Thyroid gland (tissue), 4 donors: ENCODE data around the gene TRPT1. TPM values are rescaled to one million over a fixed set of nuclear protein-coding genes. Genes with fewer than 3 reads are reported as not detected.

Experiments used
- DNase-seq, 2 donors: peaks; one replicate each; pipeline ENCODE4 v3.0.0-alpha.2; 2019
- H3K27ac ChIP-seq, 3 donors: fragments of 200-600 bp; sonication (generic); 1 replicate in 2 of 3; 2 replicates in 1 of 3; pipeline ENCODE4 v1.5.1; 2016 to 2019; ENCODE audit warnings: mild to moderate bottlenecking in 1 of 3, moderate library complexity in 1 of 3
- H3K27me3 ChIP-seq: fragments of 200-600 bp; sonication (generic); one replicate; pipeline ENCODE4 v1.5.1; 2019
- H3K36me3 ChIP-seq, 2 donors: fragments of 200-600 bp; sonication (generic); one replicate each; pipeline ENCODE4 v1.5.1; 2016 to 2019
- H3K4me1 ChIP-seq, 2 donors: fragments of 200-600 bp; sonication (generic); one replicate each; pipeline ENCODE4 v1.5.1; 2017 to 2019
- H3K4me3 ChIP-seq, 3 donors: fragments of 200-600 bp; sonication (generic); replicated peaks in 1 of 3; 1 replicate in 2 of 3; 2 replicates in 1 of 3; pipeline ENCODE4 v1.5.1; 2016; ENCODE audit warnings: mild to moderate bottlenecking in 1 of 3
- H3K9me3 ChIP-seq: fragments of 200-600 bp; sonication (generic); one replicate; pipeline ENCODE4 v1.5.1; 2017
- POLR2A ChIP-seq, 2 donors: fragments of 450-650 bp; IDR thresholded peaks; one replicate each; pipeline ENCODE4 v1.6.1; 2017; ENCODE audit warnings: antibody characterized with exemption in 2 of 2, mild to moderate bottlenecking in 2 of 2, moderate library complexity in 1 of 2
- WGBS, 2 donors: methylation state at CpG; one replicate each; pipeline ENCODE4 v1.1.5; 2017; 5-methylcytosine and 5-hydroxymethylcytosine counted together
- intact Hi-C: fragments of 100-400 bp; cut with DNase I; formaldehyde crosslinking; loops from one replicate; pipeline ENCODE4 v1.15.1; 2023
- total RNA-seq, 4 donors: library from RNA; depleted of rRNA; stranded (reverse); fragments of >200 nt; gene quantifications; one replicate each; pipeline ENCODE4 v1.2.3, GENCODE V29; 2016
- TF ChIP-seq, protein P1 (sequence below), 6 experiments: fragments of 200-600 bp in 3 of 6; fragments of 450-650 bp in 3 of 6; sonication (generic) in 3 of 6; IDR thresholded peaks; one replicate each; pipeline ENCODE4 v1.5.1; 2016 to 2019; ENCODE audit warnings: antibody characterized with exemption in 6 of 6, mild to moderate bottlenecking in 2 of 6, inconsistent platforms in 1 of 6, moderate library complexity in 1 of 6

TRPT1 gene
- total RNA-seq, 4 donors from 2014 or later, result 50.5 to 90.8 (median 65.9) TPM

- DNase-seq, result no peak
- Histone ChIP-seq H3K36me3 (peaks cover 0 to 7% of the 10 kb centered on the region in 2 donors), H3K27ac (no peak overlapping the region), H3K4me1 (no peaks in the 10 kb centered on the region), H3K27me3 (no peaks in the 10 kb centered on the region), H3K9me3 (no peaks in the 10 kb centered on the region), H3K4me3 (no peak overlapping the region)
- TF ChIP-seq POLR2A (IDR thresholded peaks at IDR 0.05), result no peak
- TF ChIP-seq, protein P1, sequence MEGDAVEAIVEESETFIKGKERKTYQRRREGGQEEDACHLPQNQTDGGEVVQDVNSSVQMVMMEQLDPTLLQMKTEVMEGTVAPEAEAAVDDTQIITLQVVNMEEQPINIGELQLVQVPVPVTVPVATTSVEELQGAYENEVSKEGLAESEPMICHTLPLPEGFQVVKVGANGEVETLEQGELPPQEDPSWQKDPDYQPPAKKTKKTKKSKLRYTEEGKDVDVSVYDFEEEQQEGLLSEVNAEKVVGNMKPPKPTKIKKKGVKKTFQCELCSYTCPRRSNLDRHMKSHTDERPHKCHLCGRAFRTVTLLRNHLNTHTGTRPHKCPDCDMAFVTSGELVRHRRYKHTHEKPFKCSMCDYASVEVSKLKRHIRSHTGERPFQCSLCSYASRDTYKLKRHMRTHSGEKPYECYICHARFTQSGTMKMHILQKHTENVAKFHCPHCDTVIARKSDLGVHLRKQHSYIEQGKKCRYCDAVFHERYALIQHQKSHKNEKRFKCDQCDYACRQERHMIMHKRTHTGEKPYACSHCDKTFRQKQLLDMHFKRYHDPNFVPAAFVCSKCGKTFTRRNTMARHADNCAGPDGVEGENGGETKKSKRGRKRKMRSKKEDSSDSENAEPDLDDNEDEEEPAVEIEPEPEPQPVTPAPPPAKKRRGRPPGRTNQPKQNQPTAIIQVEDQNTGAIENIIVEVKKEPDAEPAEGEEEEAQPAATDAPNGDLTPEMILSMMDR (IDR thresholded peaks at IDR 0.05), result no peak
- intact Hi-C loops, result no loop called here
- 79 to 86% methylated on average over 4 to 8 of the region's 11 CpGs for WGBS, 2 donors
Measured at GRCh38 chr11:64218628-64219353, 7.2 kb downstream of the TRPT1 start.

DNA sequence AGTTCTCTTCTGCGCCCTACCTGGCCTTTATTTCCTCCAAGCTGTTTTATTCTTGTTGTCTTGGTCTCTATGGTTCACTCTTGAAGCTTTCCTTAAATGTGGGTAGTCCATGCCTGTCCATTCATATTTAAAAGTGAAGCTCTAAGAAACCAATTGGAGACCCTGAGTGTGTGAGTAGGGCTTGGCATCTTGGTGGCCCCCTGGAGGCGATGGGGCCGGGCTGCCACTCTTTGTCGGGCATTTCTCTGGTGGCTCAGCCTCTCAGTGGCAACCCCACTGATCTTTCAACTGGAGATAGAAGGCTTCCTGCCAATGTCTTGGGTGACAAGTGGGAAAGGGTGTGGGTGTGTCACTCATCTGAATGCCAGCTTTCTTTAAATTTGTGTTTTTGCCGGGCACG, 9.1 kb downstream of the TRPT1 start:
- no peak overlapping the region for H3K4me3 ChIP-seq
- H3K27ac ChIP-seq, result no peak overlapping the region
- intact Hi-C loops, result no loop called here
- 88 to 90% methylated on average over 6 of the region's 6 CpGs for WGBS, 2 donors
- no peaks in the 10 kb centered on the region for H3K27me3 ChIP-seq
- no peak for DNase-seq
- no peaks in the 10 kb centered on the region for H3K4me1 ChIP-seq
- H3K36me3 ChIP-seq, result peaks cover 0 to 7% of the 10 kb centered on the region in 2 donors
- H3K9me3 ChIP-seq, result no peaks in the 10 kb centered on the region
- TF ChIP-seq, protein P1 (IDR thresholded peaks at IDR 0.05), result no peak
- no peak for TF ChIP-seq POLR2A (IDR thresholded peaks at IDR 0.05)

DNA sequence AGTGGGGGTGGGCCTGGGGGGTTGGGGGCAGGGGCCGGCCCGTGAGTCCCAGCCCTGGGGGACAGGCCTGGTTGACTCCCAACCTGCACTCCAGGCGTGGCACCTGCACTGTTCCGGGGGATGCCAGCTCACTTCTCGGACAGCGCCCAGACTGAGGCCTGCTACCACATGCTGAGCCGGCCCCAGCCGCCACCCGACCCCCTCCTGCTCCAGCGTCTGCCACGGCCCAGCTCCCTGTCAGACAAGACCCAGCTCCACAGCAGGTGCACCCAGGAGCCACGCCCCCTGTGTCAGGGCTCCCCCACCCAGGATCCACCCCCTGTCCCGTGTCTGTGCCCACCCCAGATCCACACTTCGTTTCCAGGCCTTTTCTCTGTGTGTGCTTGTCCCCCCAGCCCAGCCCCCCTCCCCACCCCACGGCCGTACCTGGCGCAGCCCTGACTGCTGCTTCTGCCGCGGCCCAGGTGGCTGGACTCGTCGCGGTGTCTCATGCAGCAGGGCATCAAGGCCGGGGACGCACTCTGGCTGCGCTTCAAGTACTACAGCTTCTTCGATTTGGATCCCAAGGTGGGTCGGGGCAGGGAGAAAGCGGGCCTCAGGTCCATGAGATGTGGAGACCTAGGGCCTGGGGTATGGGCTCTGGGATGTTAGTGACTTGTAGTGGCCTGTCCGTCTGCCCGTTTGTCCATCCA, 14.7 kb downstream of the TRPT1 start:
- no peak overlapping the region for H3K27ac ChIP-seq
- H3K9me3 ChIP-seq, result no peaks in the 10 kb centered on the region
- no peak overlapping the region for H3K4me3 ChIP-seq
- H3K36me3 ChIP-seq, result no peaks in the 10 kb centered on the region
- no peaks in the 10 kb centered on the region for H3K27me3 ChIP-seq
- no peak for DNase-seq
- WGBS, 2 donors, result 84 to 87% methylated on average over 18 to 23 of the region's 30 CpGs
- TF ChIP-seq, protein P1 (IDR thresholded peaks at IDR 0.05), result no peak
- no peak for TF ChIP-seq POLR2A (IDR thresholded peaks at IDR 0.05)
- intact Hi-C loops, result no loop called here
- H3K4me1 ChIP-seq, result peaks cover 0 to 15% of the 10 kb centered on the region in 2 donors

DNA sequence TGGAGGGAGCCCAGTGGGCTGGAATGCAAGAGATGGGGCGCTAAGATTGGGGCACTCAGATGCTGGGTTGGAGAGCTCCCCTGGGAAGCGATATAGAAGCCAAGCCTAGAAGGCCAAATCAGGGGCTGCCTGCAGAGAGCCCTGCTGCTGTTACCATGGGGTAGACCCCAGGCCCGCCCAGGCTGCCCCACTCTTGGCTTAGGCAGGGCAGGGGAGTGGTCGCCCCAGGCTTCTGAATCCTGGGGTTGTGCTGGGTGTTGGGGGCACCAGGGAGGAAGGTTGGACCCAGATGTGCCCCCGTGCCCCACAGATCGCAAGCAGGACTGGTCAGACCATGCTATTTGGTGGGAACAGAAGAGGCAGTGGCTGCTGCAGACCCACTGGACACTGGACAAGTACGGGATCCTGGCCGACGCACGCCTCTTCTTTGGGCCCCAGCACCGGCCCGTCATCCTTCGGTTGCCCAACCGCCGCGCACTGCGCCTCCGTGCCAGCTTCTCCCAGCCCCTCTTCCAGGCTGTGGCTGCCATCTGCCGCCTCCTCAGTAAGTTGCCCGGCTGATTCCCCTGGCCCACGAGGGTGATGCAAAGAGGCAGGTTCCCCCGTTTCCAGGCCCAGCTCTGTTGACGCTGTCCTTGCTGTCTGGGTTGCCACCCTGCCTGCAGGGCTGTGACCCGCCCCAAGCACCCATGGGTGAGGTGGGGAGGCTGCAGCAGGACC, 15.5 kb downstream of the TRPT1 start:
- WGBS, 2 donors, result 94 to 95% methylated on average over 16 to 21 of the region's 24 CpGs
- Histone ChIP-seq H3K9me3 (no peaks in the 10 kb centered on the region), H3K36me3 (no peaks in the 10 kb centered on the region), H3K27me3 (no peaks in the 10 kb centered on the region), H3K27ac (no peak overlapping the region), H3K4me1 (peaks cover 0 to 15% of the 10 kb centered on the region in 2 donors), H3K4me3 (no peak overlapping the region)
- DNase-seq, result no peak
- intact Hi-C loops, result no loop called here
- TF ChIP-seq POLR2A (IDR thresholded peaks at IDR 0.05), result no peak
- TF ChIP-seq, protein P1 (IDR thresholded peaks at IDR 0.05), result no peak

- no peaks in the 10 kb centered on the region for H3K36me3 ChIP-seq
Measured at GRCh38 chr11:64209563-64209843, 16.5 kb downstream of the TRPT1 start.

More at GRCh38 chr11:64209563-64209843, 16.5 kb downstream of the TRPT1 start:
- no peak overlapping the region for H3K4me3 ChIP-seq
- 86 to 92% methylated on average over 8 of the region's 8 CpGs for WGBS, 2 donors
- intact Hi-C loops, result no loop called here
- DNase-seq, result no peak
- H3K27me3 ChIP-seq, result no peaks in the 10 kb centered on the region
- no peak for TF ChIP-seq POLR2A (IDR thresholded peaks at IDR 0.05)
- TF ChIP-seq, protein P1 (IDR thresholded peaks at IDR 0.05), result no peak
- no peak overlapping the region for H3K27ac ChIP-seq
- peaks cover 4 to 21% of the 10 kb centered on the region in 2 donors for H3K4me1 ChIP-seq
- H3K9me3 ChIP-seq, result no peaks in the 10 kb centered on the region
